HG03159 (cell line): Measurements from ENCODE around the gene NFATC1.

Source experiments
- ATAC-seq: cut with Tn5 transposase; IDR thresholded peaks from one replicate; pipeline ENCODE4 v1.9.1; 2021; ENCODE audit warnings: mild to moderate bottlenecking, moderate library complexity; ENCODE audit not compliant: unreplicated experiment

The NFATC1 gene

GRCh38 chr18:79547413-79548076 is 151.8 kb downstream of the NFATC1 start:
- ATAC-seq = no peak

GRCh38 chr18:79548077-79548450 is 152.3 kb downstream of the NFATC1 start:
- no peak for ATAC-seq

GRCh38 chr18:79548621-79548985 is 152.9 kb downstream of the NFATC1 start:
- ATAC-seq = no peak

GRCh38 chr18:79548986-79549637 is 153.4 kb downstream of the NFATC1 start:
- no peak for ATAC-seq

- no peak for ATAC-seq
Measured at GRCh38 chr18:79549638-79550000, 153.9 kb downstream of the NFATC1 start.

- ATAC-seq = no peak
Measured at GRCh38 chr18:79552140-79552631, 156.5 kb downstream of the NFATC1 start.

- no peak for ATAC-seq
Measured at GRCh38 chr18:79552696-79553095, 157.0 kb downstream of the NFATC1 start.

- no peak for ATAC-seq
Measured at GRCh38 chr18:79553154-79553553, 157.4 kb downstream of the NFATC1 start.

GRCh38 chr18:79553696-79554095 is 158.0 kb downstream of the NFATC1 start:
- ATAC-seq = no peak

GRCh38 chr18:79554321-79554720 is 158.6 kb downstream of the NFATC1 start:
- ATAC-seq = no peak

- ATAC-seq = no peak
Measured at GRCh38 chr18:79554945-79555645, 159.4 kb downstream of the NFATC1 start.

GRCh38 chr18:79555885-79556284 is 160.2 kb downstream of the NFATC1 start:
- no peak for ATAC-seq

- ATAC-seq = no peak
Measured at GRCh38 chr18:79556829-79557585, 161.3 kb downstream of the NFATC1 start.

- ATAC-seq = no peak
Measured at GRCh38 chr18:79558196-79558932, 162.6 kb downstream of the NFATC1 start.

GRCh38 chr18:79558933-79559416 is 163.2 kb downstream of the NFATC1 start:
- ATAC-seq = no peak

GRCh38 chr18:79559436-79559835 is 163.7 kb downstream of the NFATC1 start:
- ATAC-seq = no peak

GRCh38 chr18:79560042-79560860 is 164.5 kb downstream of the NFATC1 start:
- ATAC-seq = no peak

GRCh38 chr18:79560861-79561210 is 165.1 kb downstream of the NFATC1 start:
- no peak for ATAC-seq

GRCh38 chr18:79563949-79564348 is 168.2 kb downstream of the NFATC1 start:
- no peak for ATAC-seq

GRCh38 chr18:79564441-79564840 is 168.7 kb downstream of the NFATC1 start:
- ATAC-seq = no peak
